ENCODE results near the gene ATXN7L2. TPM values are rescaled to one million over a fixed set of nuclear protein-coding genes. Genes with fewer than 3 reads are reported as not detected.

The ATXN7L2 gene
- total and polyA plus RNA-seq, 2 of the 8 experiments (the other 6 are each of a cell fraction or from before 2014, with no cell fraction given): 8.1 to 9.3 TPM

DNA sequence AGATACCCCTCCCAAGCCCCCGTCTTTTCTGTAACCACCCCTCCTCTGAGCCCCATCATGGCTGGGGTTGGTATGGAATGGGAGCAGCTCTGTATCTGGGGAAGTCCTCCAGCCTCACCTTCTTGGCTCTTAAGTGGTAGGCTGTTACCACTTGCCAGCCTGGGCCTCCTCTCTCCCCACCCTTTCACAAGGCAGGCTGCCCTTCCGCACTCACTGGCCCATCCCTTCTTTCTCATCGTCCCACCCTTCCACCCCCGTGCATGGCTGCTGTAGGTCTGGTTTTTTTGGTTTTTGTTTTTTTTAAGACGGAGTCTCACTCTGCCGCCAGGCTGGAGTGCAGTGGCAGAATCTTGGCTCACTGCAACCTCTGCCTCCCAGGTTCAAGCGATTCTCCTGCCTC lies 15.4 kb downstream of the ATXN7L2 start:
- H4K8ac ChIP-seq (ENCODE audit: extremely low read depth, insufficient read depth, low read length): no peak overlapping the region
- H3K79me1 ChIP-seq (ENCODE audit: low read depth, low read length): no peaks in the 10 kb centered on the region
- no peaks in the 10 kb centered on the region for H3K9me3 ChIP-seq (ENCODE audit: insufficient read depth in 2 of 2, low read depth in 1 of 2, low read length in 1 of 2)
- no peak overlapping the region for H2BK15ac ChIP-seq (ENCODE audit: low read length)
- no peaks in the 10 kb centered on the region; the same call in 1 of the 2 replicates for H3K23me2 ChIP-seq (ENCODE audit: low read depth, low read length)
- no peak overlapping the region for H3K27ac ChIP-seq (ENCODE audit: low read depth, low read length)
- no peak overlapping the region for H4K5ac ChIP-seq (ENCODE audit: insufficient read length, low read depth, low read length)
- no peak overlapping the region for H3K56ac ChIP-seq (replicated peaks; ENCODE audit: insufficient read length, low read depth, low read length)
- H3K9ac ChIP-seq (replicated peaks in 1 of 4; ENCODE audit: extremely low read depth in 1 of 4, low read depth in 3 of 4, low read length in 3 of 4): no peak overlapping the region
- POLR2A ChIA-PET (ENCODE audit: partially characterized antibody): interaction anchor here (0.8 to 4.1 kb wide), 8 partner anchors 8 to 34 kb away, joined by 3 to 20 read pairs (median 6); partner anchors contain the start of genes AMIGO1 and ATXN7L2
- H3K4me2 ChIP-seq (ENCODE audit: insufficient read depth in 1 of 2, low read depth in 2 of 2, low read length in 2 of 2): no peak overlapping the region
- peaks cover 0 to 2% (median 0%) of the 10 kb centered on the region in 4 experiments; a peak in 2 of 8 replicates for H3K36me3 ChIP-seq (ENCODE audit: control insufficient read depth in 2 of 4, insufficient read depth in 4 of 4, low read length in 3 of 4)
- FAIRE-seq (no peak), DNase-seq (ENCODE audit: low read depth in 1 of 2, low spot score in 2 of 2) (no peak)
- no peak overlapping the region for H2BK5ac ChIP-seq (ENCODE audit: low read depth, low read length)
- H3K4me3 ChIP-seq (ENCODE audit: extremely low read depth in 1 of 4, insufficient read depth in 2 of 4, low read depth in 3 of 4, low read length in 4 of 4): no peak overlapping the region
- H3K23ac ChIP-seq (ENCODE audit: insufficient read length): no peak overlapping the region
- H3K79me2 ChIP-seq (ENCODE audit: control insufficient read depth in 1 of 2, insufficient read depth in 2 of 2, low read length in 2 of 2): no peaks in the 10 kb centered on the region
- H3K27me3 ChIP-seq (replicated peaks in 1 of 4; ENCODE audit: control insufficient read depth in 3 of 4, extremely low read depth in 1 of 4, insufficient read depth in 3 of 4, low read length in 3 of 4): no peaks in the 10 kb centered on the region
- H2AFZ ChIP-seq (ENCODE audit: low read length): no peak overlapping the region
- 87% methylated on average over 7 of the region's 7 CpGs; no CpG with 5 or more reads in 1 of the 2 experiments for WGBS, 2 experiments (ENCODE audit: extremely low coverage in 1 of 2, insufficient coverage in 1 of 2, insufficient read length in 1 of 2, insufficient replicate concordance in 2 of 2, low coverage in 1 of 2, low lambda C conversion rate in 2 of 2, missing lambda C conversion rate in 1 of 2)
- H3K4me1 ChIP-seq (replicated peaks in 1 of 4; ENCODE audit: control insufficient read depth in 3 of 4, insufficient read depth in 4 of 4, low read length in 3 of 4): peaks cover 0 to 11% (median 5%) of the 10 kb centered on the region in 4 experiments; a peak in 5 of 7 replicates
- H2BK12ac ChIP-seq (ENCODE audit: low read depth, low read length): peak overlapping the region; percentile 62; the same call in 1 of the 2 replicates
- H2BK20ac ChIP-seq (ENCODE audit: low read length): no peak overlapping the region
- peak overlapping the region; percentile 10 for H3K4ac ChIP-seq (replicated peaks; ENCODE audit: insufficient read length, low read depth, low read length)
- H4K20me1 ChIP-seq (replicated peaks in 1 of 2; ENCODE audit: control insufficient read depth in 1 of 2, insufficient read depth in 2 of 2, low read length in 2 of 2): peaks cover 0 to 2% of the 10 kb centered on the region in 2 experiments
- H2BK120ac ChIP-seq (replicated peaks; ENCODE audit: low read depth, low read length): no peak overlapping the region
- no peak overlapping the region for H3K14ac ChIP-seq (ENCODE audit: insufficient read length)
- no peak overlapping the region for H2AK5ac ChIP-seq (ENCODE audit: low read depth, low read length)
- CTCF ChIA-PET (ENCODE audit: partially characterized antibody): interaction anchor here (0.6 to 43.7 kb wide), 23 partner anchors 3 to 464 kb away, joined by 3 to 1755 read pairs (median 4); partner anchors contain the start of genes AMIGO1, ATXN7L2, CYB561D1 and GPR61
- H3K18ac ChIP-seq (ENCODE audit: extremely low read depth, low read length): no peak overlapping the region
- H4K91ac ChIP-seq (replicated peaks; ENCODE audit: insufficient read length, low read length): no peak overlapping the region
- no peak for TF ChIP-seq ZNF274 (IDR thresholded peaks at IDR 0.05; ENCODE audit: borderline replicate concordance, extremely low read depth, low read length)
- no peak for TF ChIP-seq TBP (IDR thresholded peaks at IDR 0.05; ENCODE audit: low read depth, low read length)
- TF ChIP-seq JUND (IDR thresholded peaks at IDR 0.05; ENCODE audit: low read length): no peak
- no peak for TF ChIP-seq KDM5A (IDR thresholded peaks at IDR 0.05; ENCODE audit: low read length)
